Endothelial cell of umbilical vein (primary cell): ENCODE measurements around the gene AK8. TPM values are rescaled to one million over a fixed set of nuclear protein-coding genes. Genes with fewer than 3 reads are reported as not detected.

Experiments
- BruUV-seq: library from RNA; stranded (reverse); fragments of 400-500 nt; replicated peaks from 2 replicates; lab custom pipeline; 2021; lab: Mats Ljungman, UMichigan
- CTCF ChIA-PET: fragments of 300-600, 350-600 bp; sonication (Branson Sonifier 250); formaldehyde crosslinking; loops from one replicate; lab custom pipeline; 2021; ENCODE audit warnings: antibody characterized with exemption, inconsistent platforms; lab: Charles Lee
- POLR2A ChIA-PET: fragments of 300-600, 350-600 bp; sonication (Branson Sonifier 250); formaldehyde crosslinking; loops from one replicate; lab custom pipeline; 2021; ENCODE audit warnings: antibody characterized with exemption, inconsistent platforms; lab: Charles Lee
- DNase-seq: peaks from one replicate; pipeline ENCODE4 v3.0.0-alpha.2; 2011; ENCODE audit warnings: low read depth, low spot score
- FAIRE-seq: peaks from 2 replicates; lab custom pipeline; 2011; peaks lifted over from hg19 to GRCh38; lab: Jason Lieb, UNC
- H2AFZ ChIP-seq: 2 replicates; pipeline ENCODE4 v1.6.0; 2012; ENCODE audit warnings: low read depth, low read length, control low read depth, inconsistent platforms
- H3K27ac ChIP-seq: 2 replicates; pipeline ENCODE4 v1.5.1; 2011; ENCODE audit warnings: low read depth, mild to moderate bottlenecking, control low read depth, low read length, moderate library complexity; ENCODE audit not compliant: insufficient read depth
- H3K27me3 ChIP-seq, 2 experiments: 2 replicates each; pipeline versions ENCODE4 v1.6.0 to v1.6.1; 2011; ENCODE audit warnings: low read length in 2 of 2, mixed read lengths in 1 of 2; ENCODE audit not compliant: control insufficient read depth in 2 of 2, insufficient read depth in 2 of 2
- H3K36me3 ChIP-seq, 2 experiments: 2 replicates in 1 of 2; 3 replicates in 1 of 2; pipeline ENCODE4 v1.5.1; 2011; ENCODE audit warnings: low read length in 2 of 2, mild to moderate bottlenecking in 1 of 2, moderate library complexity in 1 of 2; ENCODE audit not compliant: control insufficient read depth in 2 of 2, insufficient read depth in 2 of 2; ENCODE audit errors: extremely low read depth in 1 of 2
- H3K4me1 ChIP-seq: 3 replicates; pipeline ENCODE4 v1.5.1; 2011; ENCODE audit warnings: mild to moderate bottlenecking, low read length; ENCODE audit not compliant: control insufficient read depth, insufficient read depth; ENCODE audit errors: extremely low read depth
- H3K4me2 ChIP-seq: 2 replicates; pipeline ENCODE4 v1.6.1; 2011; ENCODE audit warnings: low read length, control low read depth, mixed read lengths; ENCODE audit not compliant: insufficient read depth
- H3K4me3 ChIP-seq, 3 experiments: fragments of 200-600 bp in 1 of 3; sonication (generic), shearing (Covaris generic) in 1 of 3; replicated peaks in 1 of 3; 2 replicates each; pipeline ENCODE4 v1.5.1; 2011 to 2016; ENCODE audit warnings: control low read depth in 3 of 3, low read length in 3 of 3, mild to moderate bottlenecking in 2 of 3, inconsistent platforms in 1 of 3, low read depth in 1 of 3, moderate library complexity in 1 of 3; ENCODE audit not compliant: insufficient read depth in 1 of 3
- H3K79me2 ChIP-seq: 2 replicates; pipeline ENCODE4 v1.6.0; 2012; ENCODE audit warnings: low read length, inconsistent platforms; ENCODE audit not compliant: control insufficient read depth, insufficient read depth
- H3K9ac ChIP-seq: replicated peaks from 2 replicates; pipeline ENCODE3; 2011; ENCODE audit warnings: low read length, control low read depth; ENCODE audit not compliant: insufficient read depth; ENCODE audit errors: extremely low read depth
- H3K9me1 ChIP-seq: replicated peaks from 3 replicates; pipeline ENCODE4 v1.6.0; 2011; ENCODE audit warnings: mild to moderate bottlenecking, low read length; ENCODE audit not compliant: control insufficient read depth, insufficient read depth; ENCODE audit errors: extremely low read depth
- H3K9me3 ChIP-seq: replicated peaks from 2 replicates; pipeline ENCODE4 v1.5.1; 2012; ENCODE audit warnings: low read length, inconsistent platforms; ENCODE audit not compliant: control insufficient read depth, insufficient read depth
- H4K20me1 ChIP-seq: replicated peaks from 2 replicates; pipeline ENCODE3; 2011; ENCODE audit warnings: mild to moderate bottlenecking, low read length; ENCODE audit not compliant: control insufficient read depth, insufficient read depth; ENCODE audit errors: extremely low read depth
- EZH2 ChIP-seq: IDR thresholded peaks from 2 replicates; pipeline ENCODE4 v1.6.1; 2012; ENCODE audit warnings: borderline replicate concordance, low read depth, mild to moderate bottlenecking, moderate library complexity, low read length, inconsistent platforms; ENCODE audit not compliant: severe bottlenecking
- FOS ChIP-seq: IDR thresholded peaks from 2 replicates; pipeline ENCODE4 v1.6.1; 2011; ENCODE audit warnings: mild to moderate bottlenecking, low read length, moderate library complexity, borderline replicate concordance; ENCODE audit not compliant: insufficient read depth
- GATA2 ChIP-seq: IDR thresholded peaks from 2 replicates; pipeline ENCODE4 v1.7.0; 2011; ENCODE audit warnings: low read depth, mild to moderate bottlenecking, moderate library complexity, mixed read lengths, low read length; ENCODE audit not compliant: insufficient read length, insufficient read depth
- JUN ChIP-seq: IDR thresholded peaks from 2 replicates; pipeline ENCODE4 v1.6.1; 2011; ENCODE audit warnings: borderline replicate concordance, low read depth; ENCODE audit not compliant: insufficient read length, insufficient read depth
- MAX ChIP-seq: IDR thresholded peaks from 2 replicates; pipeline ENCODE4 v1.6.1; 2011; ENCODE audit not compliant: insufficient read depth, insufficient read length
- MYC ChIP-seq: IDR thresholded peaks from one replicate; pipeline ENCODE4 v1.6.1; 2011; ENCODE audit warnings: mild to moderate bottlenecking, low read depth, low read length
- POLR2A ChIP-seq: IDR thresholded peaks from 2 replicates; pipeline ENCODE4 v1.6.1; 2012; ENCODE audit warnings: low read depth, mild to moderate bottlenecking, control low read depth, low read length
- POLR2AphosphoS5 ChIP-seq: IDR thresholded peaks from 2 replicates; pipeline ENCODE4 v1.6.1; 2012; ENCODE audit warnings: low read depth, mild to moderate bottlenecking, control low read depth, low read length, moderate library complexity; ENCODE audit not compliant: insufficient read depth
- dilution Hi-C: fragments of 300-500 bp; cut with MboI; formaldehyde crosslinking; loops from one replicate; pipeline ENCODE4 v1.15.0; 2019; ENCODE audit warnings: low sequenced_read_pairs; ENCODE audit not compliant: extremely low pct_ligation_motif_present
- intact Hi-C: fragments of 100-400 bp; cut with micrococcal nuclease; formaldehyde crosslinking; loops from one replicate; pipeline ENCODE4 v1.10.0; 2022
- polyA plus RNA-seq, 4 experiments: library from polyadenylated mRNA; depleted of rRNA in 3 of 4; stranded (reverse) in 3 of 4; unstranded in 1 of 4; fragments of >200 nt; gene quantifications; 2 replicates each; pipeline versions ENCODE4 v1.2.1 to v1.2.3, GENCODE V29; 2011 to 2012; ENCODE audit warnings: missing spikeins in 1 of 4
- total RNA-seq: library from RNA; stranded (reverse); gene quantifications from 2 replicates; pipeline ENCODE4 v1.2.3, GENCODE V29; 2021
- TF ChIP-seq, protein P1 (sequence below), 2 donors: IDR thresholded peaks; 1 replicate in 1 of 2; 2 replicates in 1 of 2; pipeline ENCODE4 v1.5.1; 2011; ENCODE audit warnings: low read length in 2 of 2, mild to moderate bottlenecking in 2 of 2, moderate library complexity in 2 of 2, control low read depth in 1 of 2, inconsistent platforms in 1 of 2, low read depth in 1 of 2; ENCODE audit not compliant: insufficient read depth in 1 of 2; ENCODE audit errors: extremely low read depth in 1 of 2

Gene AK8
- total and polyA plus RNA-seq, 2 donors (not counting 3 experiments of a cell fraction or from before 2014, with no cell fraction given): 0.06 TPM; not detected in 1

- ChIA-PET POLR2A (no interaction called here), CTCF (interaction anchor here (1.5 kb wide), 1 partner anchor 295 kb away, joined by 4 read pairs; no protein-coding TSS in a partner anchor)
- H3K27me3 ChIP-seq: peaks cover 0 to 12% of the 10 kb centered on the region in 2 experiments
- no peaks in the 10 kb centered on the region for H3K79me2 ChIP-seq
- no peak overlapping the region for H3K4me2 ChIP-seq
- no peaks in the 10 kb centered on the region for H3K9me1 ChIP-seq
- no peaks in the 10 kb centered on the region for H3K4me1 ChIP-seq
- no peak overlapping the region for H2AFZ ChIP-seq
- H3K36me3 ChIP-seq: no peaks in the 10 kb centered on the region
- intact Hi-C loops (loop anchor here (5.0 to 10.0 kb wide), 2 partner anchors 100 to 173 kb away; partner anchors contain the start of gene GFI1B), dilution Hi-C loops (no loop called here)
- no peaks in the 10 kb centered on the region for H3K9me3 ChIP-seq
- H3K9ac ChIP-seq: no peak overlapping the region
- no peak for DNase-seq
- H4K20me1 ChIP-seq: no peaks in the 10 kb centered on the region
- no TSS peak for BruUV-seq
- TF ChIP-seq JUN (no peak), MYC (no peak), MAX (no peak), POLR2AphosphoS5 (no peak), POLR2A (no peak), GATA2 (no peak), EZH2 (no peak), FOS (no peak)
- TF ChIP-seq, protein P1, sequence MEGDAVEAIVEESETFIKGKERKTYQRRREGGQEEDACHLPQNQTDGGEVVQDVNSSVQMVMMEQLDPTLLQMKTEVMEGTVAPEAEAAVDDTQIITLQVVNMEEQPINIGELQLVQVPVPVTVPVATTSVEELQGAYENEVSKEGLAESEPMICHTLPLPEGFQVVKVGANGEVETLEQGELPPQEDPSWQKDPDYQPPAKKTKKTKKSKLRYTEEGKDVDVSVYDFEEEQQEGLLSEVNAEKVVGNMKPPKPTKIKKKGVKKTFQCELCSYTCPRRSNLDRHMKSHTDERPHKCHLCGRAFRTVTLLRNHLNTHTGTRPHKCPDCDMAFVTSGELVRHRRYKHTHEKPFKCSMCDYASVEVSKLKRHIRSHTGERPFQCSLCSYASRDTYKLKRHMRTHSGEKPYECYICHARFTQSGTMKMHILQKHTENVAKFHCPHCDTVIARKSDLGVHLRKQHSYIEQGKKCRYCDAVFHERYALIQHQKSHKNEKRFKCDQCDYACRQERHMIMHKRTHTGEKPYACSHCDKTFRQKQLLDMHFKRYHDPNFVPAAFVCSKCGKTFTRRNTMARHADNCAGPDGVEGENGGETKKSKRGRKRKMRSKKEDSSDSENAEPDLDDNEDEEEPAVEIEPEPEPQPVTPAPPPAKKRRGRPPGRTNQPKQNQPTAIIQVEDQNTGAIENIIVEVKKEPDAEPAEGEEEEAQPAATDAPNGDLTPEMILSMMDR (IDR thresholded peaks at IDR 0.05; ENCODE audit: extremely low read depth in 1 of 2, insufficient read depth in 1 of 2, low read depth in 1 of 2, low read length in 2 of 2): no peak
- no peak overlapping the region for H3K27ac ChIP-seq
- FAIRE-seq: no peak
- no peak overlapping the region for H3K4me3 ChIP-seq
Measured at GRCh38 chr9:132802121-132802795, 75.8 kb downstream of the AK8 start.
